GM12878 (cell line): ENCODE measurements around the gene LZIC. TPM values are rescaled to one million over a fixed set of nuclear protein-coding genes. Genes with fewer than 3 reads are reported as not detected.

Experiments
- ATAC-seq: fragments of 200-7000 bp; cut with Tn5 transposase; 3 replicates; pipeline ENCODE4 v1.9.1; 2020; ENCODE audit warnings: mild to moderate bottlenecking, moderate library complexity
- BruUV-seq: library from RNA; stranded (reverse); fragments of 400-500 nt; replicated peaks from 2 replicates; lab custom pipeline; 2021; lab: Mats Ljungman, UMichigan
- CTCF ChIA-PET: fragments of 300-600 bp; sonication (Branson Sonifier 250); formaldehyde crosslinking; extraction: SDS; loops from one replicate; lab custom pipeline; 2021; ENCODE audit warnings: inconsistent platforms; lab: Yijun Ruan, JAX
- POLR2A ChIA-PET: fragments of 350-600 bp; formaldehyde crosslinking; extraction: SDS; loops from one replicate; lab custom pipeline; 2021; ENCODE audit warnings: inconsistent platforms; lab: Charles Lee
- RAD21 ChIA-PET: fragments of 300-600 bp; sonication (Branson Sonifier 250); formaldehyde crosslinking; loops from one replicate; lab custom pipeline; 2023; ENCODE audit warnings: antibody characterized with exemption; ENCODE audit not compliant: unreplicated experiment; lab: Charles Lee
- SMC1A ChIA-PET: fragments of 300-600 bp; sonication (Branson Sonifier 250); formaldehyde crosslinking; loops from one replicate; lab custom pipeline; 2023; ENCODE audit not compliant: unreplicated experiment, uncharacterized antibody; lab: Charles Lee
- DNase-seq: peaks from one replicate; pipeline ENCODE4 v3.0.0-alpha.2; 2011; ENCODE audit warnings: low read depth, low spot score
- FAIRE-seq: peaks from 3 replicates; lab custom pipeline; 2011; peaks lifted over from hg19 to GRCh38; lab: Jason Lieb, UNC
- H2AFZ ChIP-seq: 2 replicates; pipeline ENCODE4 v1.6.0; 2011; ENCODE audit warnings: low read depth, low read length, control low read depth; ENCODE audit not compliant: control insufficient read depth
- H3K27ac ChIP-seq: 2 replicates; pipeline ENCODE4 v1.5.1; 2011; ENCODE audit warnings: control low read depth; ENCODE audit not compliant: control insufficient read depth, insufficient read depth
- H3K27me3 ChIP-seq, 2 experiments: replicated peaks in 1 of 2; 2 replicates each; pipeline versions ENCODE4 v1.6.0 to v1.6.1; 2011; ENCODE audit warnings: low read length in 1 of 2; ENCODE audit not compliant: control insufficient read depth in 2 of 2, insufficient read depth in 2 of 2
- H3K36me3 ChIP-seq, 2 experiments: 2 replicates each; pipeline ENCODE4 v1.5.1; 2011; ENCODE audit warnings: low read length in 1 of 2; ENCODE audit not compliant: control insufficient read depth in 2 of 2, insufficient read depth in 2 of 2
- H3K4me1 ChIP-seq: 2 replicates; pipeline ENCODE4 v1.6.1; 2011; ENCODE audit warnings: mild to moderate bottlenecking, low read length, moderate library complexity, mixed read lengths; ENCODE audit not compliant: control insufficient read depth, insufficient read depth
- H3K4me2 ChIP-seq: 2 replicates; pipeline ENCODE4 v1.6.0; 2011; ENCODE audit warnings: control low read depth; ENCODE audit not compliant: control insufficient read depth, insufficient read depth
- H3K4me3 ChIP-seq: fragments of 200-600 bp; sonication (generic); 2 replicates; pipeline ENCODE4 v1.5.1; 2016
- H3K79me2 ChIP-seq: 2 replicates; pipeline ENCODE4 v1.6.0; 2011; ENCODE audit warnings: low read length; ENCODE audit not compliant: control insufficient read depth, insufficient read depth
- H3K9ac ChIP-seq: 2 replicates; pipeline ENCODE4 v1.8.0; 2011; ENCODE audit warnings: low read length, control low read depth, mixed read lengths; ENCODE audit not compliant: control insufficient read depth, insufficient read depth
- H3K9me3 ChIP-seq: replicated peaks from 3 replicates; pipeline ENCODE4 v1.5.1; 2011; ENCODE audit warnings: mild to moderate bottlenecking, low read length; ENCODE audit not compliant: control insufficient read depth, insufficient read depth
- H4K20me1 ChIP-seq: 2 replicates; pipeline ENCODE4 v1.6.0; 2011; ENCODE audit not compliant: control insufficient read depth, insufficient read depth
- BCL11A ChIP-seq: IDR thresholded peaks from 2 replicates; pipeline ENCODE4 v1.6.1; 2011; ENCODE audit warnings: low read depth, low read length
- BRCA1 ChIP-seq: IDR thresholded peaks from 2 replicates; pipeline ENCODE4 v1.6.1; 2011; ENCODE audit warnings: low read depth, low read length, improper control_type of control experiment
- CBX3 ChIP-seq: fragments of 200-600 bp; sonication (generic); IDR thresholded peaks from 2 replicates; pipeline ENCODE4 v1.6.1; 2016; ENCODE audit warnings: low read depth, borderline replicate concordance
- MYB ChIP-seq: fragments of 150-350 bp; IDR thresholded peaks from 2 replicates; pipeline ENCODE4 v1.6.1; 2014; ENCODE audit warnings: mild to moderate bottlenecking, low read depth, low read length, borderline replicate concordance
- NR2C1 ChIP-seq: fragments of 450-650 bp; IDR thresholded peaks from 2 replicates; pipeline ENCODE4 v1.6.1; 2017; ENCODE audit warnings: antibody characterized with exemption, mild to moderate bottlenecking, moderate library complexity
- RAD21 ChIP-seq: IDR thresholded peaks from 2 replicates; pipeline ENCODE4 v1.6.1; 2011; ENCODE audit warnings: mild to moderate bottlenecking, low read depth, low read length, moderate library complexity; ENCODE audit not compliant: insufficient read depth
- REST ChIP-seq: IDR thresholded peaks from 2 replicates; pipeline ENCODE4 v1.6.1; 2012; ENCODE audit warnings: mild to moderate bottlenecking, low read depth, low read length
- SKIL ChIP-seq: fragments of 450-650 bp; IDR thresholded peaks from 2 replicates; pipeline ENCODE4 v1.6.1; 2017; ENCODE audit warnings: mild to moderate bottlenecking, low read depth, inconsistent platforms; ENCODE audit not compliant: poor library complexity, severe bottlenecking
- SMARCA5 ChIP-seq: fragments of 450-650 bp; IDR thresholded peaks from 2 replicates; pipeline ENCODE4 v1.6.1; 2017; ENCODE audit warnings: mild to moderate bottlenecking
- SPI1 ChIP-seq: IDR thresholded peaks from 2 replicates; pipeline ENCODE4 v1.6.1; 2011; ENCODE audit warnings: low read depth, mild to moderate bottlenecking, low read length, moderate library complexity, borderline replicate concordance; ENCODE audit not compliant: insufficient read depth
- TCF7 ChIP-seq: IDR thresholded peaks from 2 replicates; pipeline ENCODE4 v1.6.1; 2014; ENCODE audit warnings: antibody characterized with exemption, borderline replicate concordance
- WGBS: methylation state at CpG from one replicate; pipeline ENCODE4 v1.1.6; 2016; ENCODE audit warnings: low lambda C conversion rate; ENCODE audit not compliant: insufficient replicate concordance, insufficient coverage; ENCODE audit errors: missing lambda C conversion rate; 5-methylcytosine and 5-hydroxymethylcytosine counted together
- in situ Hi-C: fragments of 300-500 bp; cut with MboI; formaldehyde crosslinking; loops from 9 replicates; pipeline ENCODE4 v1.14.3; 2018; ENCODE audit warnings: mixed read lengths
- intact Hi-C: fragments of 100-400 bp; cut with micrococcal nuclease; formaldehyde crosslinking; loops from one replicate; pipeline ENCODE4 v1.14.2; 2022; ENCODE audit not compliant: unreplicated experiment
- polyA plus RNA-seq, 11 experiments: library from polyadenylated mRNA; depleted of rRNA in 4 of 11; unstranded in 6 of 11; stranded (reverse) in 5 of 11; fragments of >200 nt; fragmentation: Nextera tagmentation in 4 of 11; fragmentation: Illumina TruSeq in 1 of 11; extraction: Ambion mirVana in 4 of 11; extraction: Trizol in 1 of 11; gene quantifications; 1 replicate in 1 of 11; 2 replicates in 10 of 11; pipeline versions ENCODE4 v1.2.1 to v1.2.3, GENCODE V29; 2011 to 2016; ENCODE audit warnings: inconsistent platforms in 2 of 11, missing spikeins in 2 of 11, low read depth in 1 of 11
- total RNA-seq, 4 experiments: library from RNA; depleted of rRNA in 3 of 4; stranded (reverse); fragments of >200 nt in 3 of 4; fragmentation: Illumina TruSeq in 1 of 4; extraction: Trizol in 1 of 4; gene quantifications; 2 replicates each; pipeline versions ENCODE4 v1.2.1 to v1.2.3, GENCODE V29; 2013 to 2021
- TF ChIP-seq, protein P1 (sequence below): fragments of 450-650 bp; IDR thresholded peaks from 2 replicates; pipeline ENCODE4 v1.6.1; 2018; ENCODE audit warnings: mild to moderate bottlenecking, low read depth, moderate library complexity; ENCODE audit not compliant: partially characterized antibody
- TF ChIP-seq, protein P2 (sequence below): fragments of 450-650 bp; IDR thresholded peaks from 2 replicates; pipeline ENCODE4 v1.6.1; 2017; ENCODE audit warnings: borderline replicate concordance

Gene LZIC
- total and polyA plus RNA-seq, 10 of the 15 experiments (the other 5 are each of a cell fraction or from before 2014, with no cell fraction given), result 7.3 to 30.3 (median 17.1) TPM

GRCh38 chr1:9920606-9921005 is 22.6 kb downstream of the LZIC start (continued):
- TF ChIP-seq, protein P1, sequence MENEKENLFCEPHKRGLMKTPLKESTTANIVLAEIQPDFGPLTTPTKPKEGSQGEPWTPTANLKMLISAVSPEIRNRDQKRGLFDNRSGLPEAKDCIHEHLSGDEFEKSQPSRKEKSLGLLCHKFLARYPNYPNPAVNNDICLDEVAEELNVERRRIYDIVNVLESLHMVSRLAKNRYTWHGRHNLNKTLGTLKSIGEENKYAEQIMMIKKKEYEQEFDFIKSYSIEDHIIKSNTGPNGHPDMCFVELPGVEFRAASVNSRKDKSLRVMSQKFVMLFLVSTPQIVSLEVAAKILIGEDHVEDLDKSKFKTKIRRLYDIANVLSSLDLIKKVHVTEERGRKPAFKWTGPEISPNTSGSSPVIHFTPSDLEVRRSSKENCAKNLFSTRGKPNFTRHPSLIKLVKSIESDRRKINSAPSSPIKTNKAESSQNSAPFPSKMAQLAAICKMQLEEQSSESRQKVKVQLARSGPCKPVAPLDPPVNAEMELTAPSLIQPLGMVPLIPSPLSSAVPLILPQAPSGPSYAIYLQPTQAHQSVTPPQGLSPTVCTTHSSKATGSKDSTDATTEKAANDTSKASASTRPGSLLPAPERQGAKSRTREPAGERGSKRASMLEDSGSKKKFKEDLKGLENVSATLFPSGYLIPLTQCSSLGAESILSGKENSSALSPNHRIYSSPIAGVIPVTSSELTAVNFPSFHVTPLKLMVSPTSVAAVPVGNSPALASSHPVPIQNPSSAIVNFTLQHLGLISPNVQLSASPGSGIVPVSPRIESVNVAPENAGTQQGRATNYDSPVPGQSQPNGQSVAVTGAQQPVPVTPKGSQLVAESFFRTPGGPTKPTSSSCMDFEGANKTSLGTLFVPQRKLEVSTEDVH, result no peak
- TF ChIP-seq TCF7, result no peak
- TF ChIP-seq, all 136 proteins: peak for 0

- ChIA-PET SMC1A (interaction anchor here (1.3 kb wide), 1 partner anchor 43 kb away, joined by 3 read pairs; no protein-coding TSS in a partner anchor), POLR2A (interaction anchor here (0.7 kb wide), 1 partner anchor 40 kb away, joined by 3 read pairs; no protein-coding TSS in a partner anchor), CTCF (interaction anchor here (0.5 to 3.3 kb wide), 3 partner anchors 24 to 359 kb away, joined by 4 to 10 read pairs (median 4); no protein-coding TSS in a partner anchor), RAD21 (no interaction called here)
- no peak overlapping the region for H2AFZ ChIP-seq
- DNase-seq, result no peak
- no peak overlapping the region for H3K9ac ChIP-seq
- no peak overlapping the region for H3K4me3 ChIP-seq
- no peaks in the 10 kb centered on the region for H3K27me3 ChIP-seq
- H3K36me3 ChIP-seq, result no peaks in the 10 kb centered on the region
- WGBS, result 0% methylated on average over 1 of the region's 1 CpG
- H3K4me2 ChIP-seq, result no peak overlapping the region
- no peaks in the 10 kb centered on the region for H3K79me2 ChIP-seq
- no peaks in the 10 kb centered on the region for H4K20me1 ChIP-seq
- no peaks in the 10 kb centered on the region for H3K4me1 ChIP-seq
- no peaks in the 10 kb centered on the region for H3K9me3 ChIP-seq
- no peak for ATAC-seq
- intact Hi-C loops (no loop called here), in situ Hi-C loops (no loop called here)
- no TSS peak for BruUV-seq
- FAIRE-seq, result no peak
- H3K27ac ChIP-seq, result no peak overlapping the region
- TF ChIP-seq SKIL, result no peak
- no peak for TF ChIP-seq NR2C1
- TF ChIP-seq, protein P2, sequence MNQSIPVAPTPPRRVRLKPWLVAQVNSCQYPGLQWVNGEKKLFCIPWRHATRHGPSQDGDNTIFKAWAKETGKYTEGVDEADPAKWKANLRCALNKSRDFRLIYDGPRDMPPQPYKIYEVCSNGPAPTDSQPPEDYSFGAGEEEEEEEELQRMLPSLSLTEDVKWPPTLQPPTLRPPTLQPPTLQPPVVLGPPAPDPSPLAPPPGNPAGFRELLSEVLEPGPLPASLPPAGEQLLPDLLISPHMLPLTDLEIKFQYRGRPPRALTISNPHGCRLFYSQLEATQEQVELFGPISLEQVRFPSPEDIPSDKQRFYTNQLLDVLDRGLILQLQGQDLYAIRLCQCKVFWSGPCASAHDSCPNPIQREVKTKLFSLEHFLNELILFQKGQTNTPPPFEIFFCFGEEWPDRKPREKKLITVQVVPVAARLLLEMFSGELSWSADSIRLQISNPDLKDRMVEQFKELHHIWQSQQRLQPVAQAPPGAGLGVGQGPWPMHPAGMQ, result no peak
- no peak for TF ChIP-seq REST
- TF ChIP-seq SMARCA5, result no peak
- no peak for TF ChIP-seq BRCA1
- TF ChIP-seq RAD21, result no peak
- no peak for TF ChIP-seq BCL11A
- TF ChIP-seq MYB, result no peak
- TF ChIP-seq CBX3, result no peak
- no peak for TF ChIP-seq SPI1
These were observed 25.3 kb downstream of the LZIC start for GRCh38 chr1:9917901-9918300.
